IPS-18a (cell line): ENCODE measurements around the gene NPIPA2.
"Not testable (repeated sequence)": the region's sequence is repeated elsewhere in the genome, so short reads cannot be mapped to it uniquely, and the experiment has no call there.

Experiments used
- H3K27ac ChIP-seq: one replicate; pipeline ENCODE4 v1.5.1; 2013; ENCODE audit warnings: low read length
- H3K27me3 ChIP-seq: one replicate; pipeline ENCODE4 v1.6.1; 2013; ENCODE audit warnings: mild to moderate bottlenecking, low read length; ENCODE audit not compliant: control insufficient read depth, insufficient read depth
- H3K36me3 ChIP-seq: one replicate; pipeline ENCODE4 v1.6.1; 2013; ENCODE audit warnings: low read depth, low read length; ENCODE audit not compliant: control insufficient read depth
- H3K4me1 ChIP-seq: one replicate; pipeline ENCODE4 v1.6.1; 2013; ENCODE audit warnings: low read depth, low read length; ENCODE audit not compliant: control insufficient read depth
- H3K4me3 ChIP-seq: one replicate; pipeline ENCODE4 v1.5.1; 2013; ENCODE audit warnings: low read length
- H3K9ac ChIP-seq: one replicate; pipeline ENCODE4 v1.6.1; 2013; ENCODE audit warnings: mild to moderate bottlenecking, low read length, moderate library complexity
- H3K9me3 ChIP-seq: one replicate; pipeline ENCODE4 v1.6.1; 2013; ENCODE audit warnings: low read depth, low read length; ENCODE audit not compliant: control insufficient read depth

Gene NPIPA2

DNA sequence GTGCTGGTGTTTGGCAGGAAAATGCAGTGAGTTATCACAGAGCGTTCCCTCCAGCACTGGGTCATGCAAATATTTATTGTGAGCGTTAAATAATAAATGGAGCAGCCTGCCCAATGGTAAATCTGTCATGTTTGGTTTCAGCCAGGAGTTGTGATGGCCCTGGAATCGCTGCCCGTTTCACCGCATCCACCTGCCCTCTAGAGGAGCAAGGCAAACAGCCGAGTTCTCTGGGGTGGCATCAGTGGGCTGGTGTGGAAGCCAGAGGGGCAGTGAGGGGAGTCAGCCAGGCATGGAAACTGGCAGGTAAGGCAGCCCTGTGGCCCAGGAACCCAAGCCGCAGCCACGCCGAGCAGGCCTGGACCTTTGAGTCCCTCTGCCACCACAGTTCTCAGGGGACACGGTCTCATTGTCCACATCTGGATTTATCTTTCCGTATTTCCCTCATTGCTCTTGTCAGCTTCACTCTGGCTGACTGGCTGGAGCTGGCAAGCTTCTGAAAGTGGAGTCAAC, 37.1 kb downstream of the NPIPA2 start:
- H3K4me1 ChIP-seq, H3K36me3 ChIP-seq, H3K9me3 ChIP-seq, H3K27ac ChIP-seq, H3K9ac ChIP-seq, H3K27me3 ChIP-seq, H3K4me3 ChIP-seq: not testable (repeated sequence)

DNA sequence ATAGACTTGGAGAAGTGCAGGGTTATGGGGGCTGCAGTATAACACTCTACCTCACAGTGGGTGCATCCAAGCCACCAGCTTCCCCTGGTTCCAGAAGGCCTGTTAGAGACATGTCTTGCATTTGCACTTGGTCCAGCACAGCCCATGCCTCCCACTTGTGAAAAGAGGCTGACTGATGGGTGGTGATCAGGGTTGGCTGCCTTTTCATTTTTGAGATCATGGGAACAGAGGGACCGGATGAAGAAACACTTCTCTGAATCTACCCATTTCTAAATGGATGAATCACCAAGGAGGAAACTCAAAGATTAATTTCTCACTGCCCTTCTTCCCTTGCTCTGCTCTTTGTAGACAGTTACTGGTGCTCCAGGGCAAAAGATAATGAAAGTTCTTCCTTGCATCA, 43.8 kb downstream of the NPIPA2 start:
- not testable (repeated sequence) for H3K9ac ChIP-seq, H3K27me3 ChIP-seq, H3K36me3 ChIP-seq, H3K4me1 ChIP-seq, H3K4me3 ChIP-seq, H3K27ac ChIP-seq, H3K9me3 ChIP-seq

DNA sequence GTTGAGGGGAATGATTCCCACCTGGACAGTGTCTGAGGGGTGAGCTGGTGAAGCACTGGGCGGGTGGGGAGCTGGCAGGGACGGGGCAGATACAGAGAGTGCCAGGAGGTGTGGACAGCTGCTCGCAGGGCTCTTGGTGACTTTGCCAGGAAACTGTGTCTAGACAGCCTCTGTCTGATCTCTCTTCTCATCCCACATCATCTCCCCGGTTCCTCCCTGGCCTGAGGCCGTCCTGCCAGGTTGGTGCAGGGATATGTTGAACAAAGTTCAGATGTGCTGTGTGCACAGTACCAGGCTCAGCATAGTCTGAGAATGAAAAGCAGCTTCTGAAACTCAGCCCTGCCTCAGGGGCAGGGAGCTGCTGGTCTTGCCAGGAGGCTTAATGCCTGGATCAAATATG, 47.2 kb downstream of the NPIPA2 start:
- not testable (repeated sequence) for H3K36me3 ChIP-seq, H3K9me3 ChIP-seq, H3K4me3 ChIP-seq, H3K4me1 ChIP-seq, H3K9ac ChIP-seq, H3K27ac ChIP-seq, H3K27me3 ChIP-seq

DNA sequence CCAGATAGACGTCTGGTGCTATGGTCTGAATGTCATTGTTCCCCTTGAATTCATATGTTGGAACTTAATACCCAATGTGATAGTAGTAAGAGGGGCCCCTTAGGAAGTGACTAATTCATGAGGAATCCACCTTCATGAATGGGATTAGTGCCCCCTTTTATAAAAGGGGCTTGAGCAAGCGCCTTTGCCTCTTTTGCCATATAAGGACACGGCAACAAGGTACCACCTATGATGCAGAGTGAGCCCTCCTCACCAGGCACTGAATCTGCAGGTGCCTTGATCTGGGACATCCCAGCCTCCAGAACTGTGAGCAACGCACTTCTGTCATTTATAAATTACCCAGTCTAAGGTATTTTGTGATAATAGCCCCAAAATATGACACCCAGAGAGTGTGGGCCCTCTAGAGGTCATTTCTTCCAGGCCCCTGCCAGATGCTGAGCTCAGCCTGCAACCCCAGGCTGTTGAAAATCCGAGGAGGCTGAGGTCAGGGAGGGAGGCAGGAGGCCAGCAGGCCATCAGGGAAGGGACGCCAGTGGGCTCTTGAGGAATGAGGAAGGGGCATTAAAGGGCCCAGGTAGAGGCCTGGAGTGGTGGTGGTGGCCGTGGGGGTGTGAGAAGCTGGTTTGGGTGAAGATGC, 48.1 kb downstream of the NPIPA2 start:
- not testable (repeated sequence) for H3K4me3 ChIP-seq, H3K4me1 ChIP-seq, H3K9ac ChIP-seq, H3K27me3 ChIP-seq, H3K27ac ChIP-seq, H3K36me3 ChIP-seq, H3K9me3 ChIP-seq

DNA sequence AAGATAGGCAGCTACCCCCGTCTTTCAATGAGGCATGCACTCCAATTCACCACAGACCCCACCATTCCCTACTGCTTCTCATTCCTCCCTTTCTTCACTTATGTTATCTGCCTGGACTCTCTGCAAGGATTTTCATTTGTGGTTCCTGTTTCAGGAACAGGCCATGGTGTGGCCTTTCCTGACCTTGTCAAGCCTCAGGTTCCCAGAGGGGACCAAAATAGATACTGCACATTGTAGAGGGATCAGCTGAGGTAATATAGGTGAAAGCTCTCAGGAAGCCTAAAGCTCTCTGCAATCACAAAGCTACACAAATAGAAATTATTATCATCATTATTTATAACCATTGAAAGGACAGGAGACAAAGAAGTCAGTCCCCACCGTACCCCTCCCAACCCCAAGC, 50.6 kb downstream of the NPIPA2 start:
- H3K4me3 ChIP-seq, H3K36me3 ChIP-seq, H3K9ac ChIP-seq, H3K27ac ChIP-seq, H3K27me3 ChIP-seq, H3K4me1 ChIP-seq, H3K9me3 ChIP-seq: not testable (repeated sequence)

GRCh38 chr16:14797558-14797957, 55.2 kb downstream of the NPIPA2 start:
- H3K9ac ChIP-seq = not testable (repeated sequence)

DNA sequence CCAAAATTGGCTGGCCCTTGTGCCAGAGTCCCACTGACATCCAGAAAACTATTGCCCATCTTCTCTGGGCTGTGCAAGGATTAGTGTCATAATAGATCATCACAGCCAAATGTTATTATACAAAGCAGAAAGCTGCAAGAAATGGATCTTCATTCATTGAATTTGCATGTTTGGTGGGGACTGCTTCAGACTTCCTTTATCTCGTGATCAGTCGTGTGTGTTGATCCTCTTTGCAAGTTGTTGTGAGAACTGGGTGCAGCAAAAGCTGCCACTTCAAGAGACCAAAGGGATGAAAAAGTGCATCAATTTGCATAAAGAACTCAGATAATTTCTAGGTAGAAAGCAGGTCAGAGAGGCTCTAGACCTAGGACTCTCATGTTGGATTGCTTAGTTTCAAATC, 61.2 kb downstream of the NPIPA2 start:
- H3K9ac ChIP-seq, H3K27me3 ChIP-seq, H3K4me1 ChIP-seq, H3K9me3 ChIP-seq, H3K27ac ChIP-seq, H3K4me3 ChIP-seq, H3K36me3 ChIP-seq: not testable (repeated sequence)

More at GRCh38 chr16:14797558-14797957, 55.2 kb downstream of the NPIPA2 start:
- not testable (repeated sequence) for H3K4me1 ChIP-seq, H3K27ac ChIP-seq, H3K27me3 ChIP-seq, H3K9me3 ChIP-seq, H3K36me3 ChIP-seq, H3K4me3 ChIP-seq

DNA sequence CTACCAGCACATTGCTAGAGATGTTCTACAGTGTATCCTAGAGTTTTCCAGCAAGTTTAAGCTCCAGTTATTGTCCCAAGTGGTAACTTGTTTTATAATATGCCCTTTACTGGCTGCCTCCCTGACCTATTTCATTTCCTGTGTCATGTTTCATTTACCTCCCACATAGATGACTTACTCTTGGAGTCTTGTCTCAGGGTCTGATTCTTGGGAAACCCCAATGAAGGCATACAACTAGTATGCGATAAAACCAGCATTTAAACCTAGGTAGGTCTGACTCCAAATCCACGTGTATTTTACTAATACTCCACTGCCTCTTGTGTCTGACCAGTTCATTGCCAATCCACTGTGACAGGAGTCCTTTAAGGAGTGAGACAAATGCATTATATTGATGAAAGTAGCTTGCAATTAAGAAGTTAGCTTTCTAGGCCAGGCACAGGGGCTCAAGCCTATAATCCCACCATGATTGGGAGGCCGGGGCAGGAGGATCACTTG, 64.9 kb downstream of the NPIPA2 start:
- H3K27me3 ChIP-seq, H3K9me3 ChIP-seq, H3K4me1 ChIP-seq, H3K36me3 ChIP-seq, H3K27ac ChIP-seq, H3K4me3 ChIP-seq, H3K9ac ChIP-seq: not testable (repeated sequence)

DNA sequence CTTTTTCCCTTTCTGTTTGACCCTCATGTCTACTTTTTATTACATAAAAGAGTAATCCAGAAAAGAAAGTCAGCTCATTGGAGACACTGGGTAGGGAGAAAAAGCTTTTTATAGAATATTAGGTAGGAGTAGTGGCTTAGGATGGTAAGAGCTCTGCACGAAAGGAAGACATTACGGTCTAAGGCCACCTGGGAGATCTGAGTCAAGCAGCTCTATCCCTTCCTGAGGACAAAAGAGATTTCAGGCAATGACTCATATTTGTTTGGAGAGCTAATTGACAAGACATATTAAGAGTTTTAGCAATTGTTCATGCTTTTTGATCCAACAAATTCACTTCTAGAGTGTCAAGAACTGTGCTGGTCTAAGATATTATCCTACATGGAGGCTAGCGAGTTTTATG, 71.6 kb downstream of the NPIPA2 start:
- not testable (repeated sequence) for H3K4me1 ChIP-seq, H3K27ac ChIP-seq, H3K9ac ChIP-seq, H3K36me3 ChIP-seq, H3K9me3 ChIP-seq, H3K4me3 ChIP-seq, H3K27me3 ChIP-seq
